HepG2 (cell line): ENCODE data around the gene ELP1. TPM values are rescaled to one million over a fixed set of nuclear protein-coding genes. Genes with fewer than 3 reads are reported as not detected.

Source experiments
- ATAC-seq: fragments of 200-7000 bp; cut with Tn5 transposase; 3 replicates; pipeline ENCODE4 v1.9.1; 2020; ENCODE audit warnings: mild to moderate bottlenecking, moderate library complexity
- BruUV-seq: library from RNA; stranded (reverse); fragments of 400-500 nt; replicated peaks from 2 replicates; lab custom pipeline; 2021; lab: Mats Ljungman, UMichigan
- CTCF ChIA-PET: fragments of 300-600 bp; formaldehyde crosslinking; extraction: SDS; loops from one replicate; lab custom pipeline; 2021; ENCODE audit warnings: low total read pairs, inconsistent platforms, low intra/inter-chr PET ratio; lab: Yijun Ruan, JAX
- POLR2A ChIA-PET: fragments of 350-600 bp; sonication (Branson Sonifier 250); formaldehyde crosslinking; loops from one replicate; lab custom pipeline; 2020; ENCODE audit warnings: antibody characterized with exemption, inconsistent platforms; lab: Yijun Ruan, JAX
- DNase-seq: peaks from one replicate; pipeline ENCODE4 v3.0.0-alpha.2; 2015; ENCODE audit warnings: low spot score
- FAIRE-seq: peaks from 3 replicates; lab custom pipeline; 2011; peaks lifted over from hg19 to GRCh38; lab: Jason Lieb, UNC
- H2AFZ ChIP-seq: one replicate; pipeline ENCODE4 v1.6.1; 2011; ENCODE audit warnings: low read length, inconsistent platforms
- H3K27ac ChIP-seq: fragments of 300-600 bp; 3 replicates; pipeline ENCODE4 v1.8.0; 2011; ENCODE audit warnings: mixed run types, mild to moderate bottlenecking, mixed read lengths, low read length, inconsistent platforms; ENCODE audit not compliant: insufficient read depth; ENCODE audit errors: extremely low read length
- H3K27me3 ChIP-seq, 2 experiments: fragments of 200-600 bp in 1 of 2; 2 replicates in 1 of 2; 3 replicates in 1 of 2; pipeline versions ENCODE4 v1.6.0 to v1.8.0; 2011; ENCODE audit warnings: low read length in 2 of 2, mild to moderate bottlenecking in 2 of 2, moderate library complexity in 2 of 2, inconsistent platforms in 1 of 2; ENCODE audit not compliant: insufficient read depth in 2 of 2, control insufficient read depth in 1 of 2
- H3K36me3 ChIP-seq, 2 experiments: fragments of 200-600 bp in 1 of 2; replicated peaks in 1 of 2; 2 replicates in 1 of 2; 3 replicates in 1 of 2; pipeline versions ENCODE4 v1.5.1 to v1.8.0; 2011; ENCODE audit warnings: low read length in 2 of 2, inconsistent platforms in 1 of 2; ENCODE audit not compliant: insufficient read depth in 2 of 2, control insufficient read depth in 1 of 2
- H3K4me1 ChIP-seq: 2 replicates; pipeline ENCODE4 v1.5.1; 2012; ENCODE audit warnings: low read length, inconsistent platforms; ENCODE audit not compliant: insufficient read depth
- H3K4me2 ChIP-seq: 2 replicates; pipeline ENCODE4 v1.6.0; 2011; ENCODE audit warnings: low read depth, low read length, inconsistent platforms
- H3K4me3 ChIP-seq, 3 experiments: fragments of 200-600 bp in 1 of 3; sonication (generic), shearing (Covaris generic) in 1 of 3; replicated peaks in 1 of 3; 2 replicates each; pipeline ENCODE4 v1.5.1; 2011 to 2016; ENCODE audit warnings: low read length in 3 of 3, inconsistent platforms in 2 of 3, low read depth in 2 of 3, mild to moderate bottlenecking in 2 of 3, control low read depth in 1 of 3, mixed read lengths in 1 of 3; ENCODE audit not compliant: insufficient read depth in 1 of 3
- H3K79me2 ChIP-seq: one replicate; pipeline ENCODE4 v1.6.1; 2011; ENCODE audit warnings: low read length, inconsistent platforms; ENCODE audit not compliant: insufficient read depth
- H3K9ac ChIP-seq: 2 replicates; pipeline ENCODE4 v1.6.0; 2011; ENCODE audit warnings: mild to moderate bottlenecking, low read depth, low read length, inconsistent platforms; ENCODE audit not compliant: insufficient read depth
- H3K9me3 ChIP-seq: 2 replicates; pipeline ENCODE4 v1.5.1; 2012; ENCODE audit warnings: mild to moderate bottlenecking, low read length
- H4K20me1 ChIP-seq: 2 replicates; pipeline ENCODE4 v1.6.0; 2011; ENCODE audit warnings: inconsistent platforms, mild to moderate bottlenecking, low read length, moderate library complexity; ENCODE audit not compliant: insufficient read depth
- AKNA ChIP-seq: sonication (generic); formaldehyde crosslinking; IDR thresholded peaks from 2 replicates; pipeline ENCODE4 v1.4.0; 2020; ENCODE audit warnings: missing genetic modification reagents, borderline replicate concordance
- FOXJ3 ChIP-seq: sonication (generic); formaldehyde crosslinking; IDR thresholded peaks from 2 replicates; pipeline ENCODE4 v1.4.0; 2020; ENCODE audit warnings: missing genetic modification reagents, mild to moderate bottlenecking, borderline replicate concordance
- IKZF1 ChIP-seq: fragments of 450-650 bp; IDR thresholded peaks from 2 replicates; pipeline ENCODE4 v1.7.1; 2016
- IKZF4 ChIP-seq: sonication (generic); formaldehyde crosslinking; IDR thresholded peaks from 2 replicates; pipeline ENCODE4 v1.5.1; 2020; ENCODE audit warnings: borderline replicate concordance, mild to moderate bottlenecking, low read depth, missing genetic modification reagents; ENCODE audit errors: not compliant biosample characterization
- KDM6A ChIP-seq: IDR thresholded peaks from 2 replicates; pipeline ENCODE4 v1.6.1; 2016; ENCODE audit warnings: low read depth
- KLF11 ChIP-seq: IDR thresholded peaks from 2 replicates; pipeline ENCODE4 v1.6.1; 2016; ENCODE audit warnings: missing compliant biosample characterization
- KLF15 ChIP-seq: sonication (generic); formaldehyde crosslinking; IDR thresholded peaks from 2 replicates; pipeline ENCODE4 v1.8.1; 2023; ENCODE audit warnings: borderline replicate concordance, mild to moderate bottlenecking, inconsistent platforms, missing genetic modification reagents, mixed read lengths
- MLX ChIP-seq: IDR thresholded peaks from 2 replicates; pipeline ENCODE4 v1.6.1; 2016
- PHF21A ChIP-seq: sonication (generic); formaldehyde crosslinking; IDR thresholded peaks from 2 replicates; pipeline ENCODE4 v1.5.0; 2020; ENCODE audit warnings: mild to moderate bottlenecking, missing genetic modification reagents
- RCOR2 ChIP-seq: IDR thresholded peaks from 2 replicates; pipeline ENCODE4 v1.6.1; 2016; ENCODE audit warnings: missing biosample characterization, missing genetic modification reagents
- SAFB2 ChIP-seq: sonication (generic); formaldehyde crosslinking; IDR thresholded peaks from 2 replicates; pipeline ENCODE4 v1.5.1; 2020; ENCODE audit warnings: missing genetic modification reagents, low read depth, mild to moderate bottlenecking, borderline replicate concordance
- U2AF1 ChIP-seq: fragments of 200-400 bp; formaldehyde crosslinking; optimal IDR thresholded peaks from 2 replicates; pipeline ENCODE3; 2017; ENCODE audit warnings: mild to moderate bottlenecking, low read depth, low read length
- ZBTB21 ChIP-seq: sonication (generic); formaldehyde crosslinking; IDR thresholded peaks from 2 replicates; pipeline ENCODE4 v1.4.0; 2020; ENCODE audit warnings: missing genetic modification reagents
- ZNF556 ChIP-seq: sonication (generic); formaldehyde crosslinking; IDR thresholded peaks from 2 replicates; pipeline ENCODE4 v1.4.0; 2020; ENCODE audit warnings: mild to moderate bottlenecking, missing genetic modification reagents, borderline replicate concordance
- ZNF768 ChIP-seq: sonication (generic); formaldehyde crosslinking; IDR thresholded peaks from 2 replicates; pipeline ENCODE4 v1.4.0; 2020; ENCODE audit warnings: missing genetic modification reagents
- ZNF800 ChIP-seq: sonication (generic); formaldehyde crosslinking; IDR thresholded peaks from 2 replicates; pipeline ENCODE4 v1.4.0; 2020; ENCODE audit warnings: missing genetic modification reagents
- ZNF816 ChIP-seq: sonication (generic); formaldehyde crosslinking; IDR thresholded peaks from 2 replicates; pipeline ENCODE4 v1.8.0; 2022; ENCODE audit warnings: missing genetic modification reagents, mild to moderate bottlenecking, borderline replicate concordance
- ZSCAN12 ChIP-seq: sonication (generic); formaldehyde crosslinking; IDR thresholded peaks from 2 replicates; pipeline ENCODE4 v1.9.0; 2021; ENCODE audit warnings: mild to moderate bottlenecking, missing genetic modification reagents
- WGBS: methylation state at CpG from one replicate; pipeline ENCODE4 v1.1.6; 2017; ENCODE audit warnings: low lambda C conversion rate; 5-methylcytosine and 5-hydroxymethylcytosine counted together
- in situ Hi-C: cut with HindIII; loops from 2 replicates; pipeline ENCODE4 v1.10.0; 2017; ENCODE audit warnings: low pct_unique_long_range_greater_than_20kb; ENCODE audit not compliant: extremely low pct_ligation_motif_present
- intact Hi-C: fragments of 100-400 bp; cut with micrococcal nuclease; formaldehyde crosslinking; loops from one replicate; pipeline ENCODE4 v1.10.0; 2022; ENCODE audit not compliant: unreplicated experiment
- polyA plus RNA-seq, 8 experiments: library from polyadenylated mRNA; depleted of rRNA in 3 of 8; stranded (reverse) in 7 of 8; unstranded in 1 of 8; fragments of >200 nt; fragmentation: Illumina TruSeq in 4 of 8; extraction: Trizol in 4 of 8; gene quantifications; 2 replicates each; pipeline versions ENCODE4 v1.2.1 to v1.2.3, GENCODE V29; 2011 to 2016; ENCODE audit warnings: low read depth in 4 of 8, missing spikeins in 1 of 8, mixed read lengths in 1 of 8; ENCODE audit not compliant: insufficient read depth in 1 of 8
- total RNA-seq, 5 experiments: library from RNA; depleted of rRNA; stranded (reverse); fragments of >200 nt; fragmentation: Illumina TruSeq; extraction: Trizol; gene quantifications; 2 replicates each; pipeline ENCODE4 v1.2.3, GENCODE V29; 2016; ENCODE audit warnings: low read depth in 1 of 5

The ELP1 gene
- total and polyA plus RNA-seq, 2 of the 13 experiments (the other 11 are each of a cell fraction or from before 2014, with no cell fraction given): 157 to 275 TPM

DNA sequence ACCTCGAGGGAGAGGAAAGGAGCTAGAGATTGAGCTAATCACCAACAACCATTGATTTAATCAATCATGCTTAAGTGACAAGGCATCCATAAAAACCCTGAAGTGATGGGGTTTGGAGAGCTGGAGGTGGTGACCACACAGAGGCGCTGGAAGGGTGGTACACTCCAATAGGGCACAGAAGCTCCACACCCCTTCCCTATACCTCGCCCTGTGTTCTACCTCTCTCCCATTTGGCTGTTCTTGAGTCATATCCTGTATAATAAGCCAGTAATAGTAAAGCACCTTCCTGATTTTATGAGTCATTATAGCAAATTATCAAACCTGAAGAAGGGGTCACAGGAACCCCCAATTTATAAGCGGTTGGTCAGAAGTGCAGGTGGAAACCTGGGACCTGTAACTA lies 96.4 kb downstream of the ELP1 start (continued):
- no peak for TF ChIP-seq AKNA (CRISPR knock-in tag)
- TF ChIP-seq, all 625 proteins: peak for 0

GRCh38 chr9:108836781-108837180 lies 97.1 kb downstream of the ELP1 start:
- in situ Hi-C loops (no loop called here), intact Hi-C loops (no loop called here)
- no peak for ATAC-seq
- ChIA-PET POLR2A (interaction anchor here (1.4 kb wide), 1 partner anchor 61 kb away, joined by 6 read pairs; no protein-coding TSS in a partner anchor), CTCF (no interaction called here)
- H3K9ac ChIP-seq: no peak overlapping the region
- H3K4me2 ChIP-seq: no peak overlapping the region
- 53% methylated on average over 5 of the region's 5 CpGs for WGBS
- BruUV-seq: no TSS peak
- DNase-seq: no peak
- no peak overlapping the region for H2AFZ ChIP-seq
- H4K20me1 ChIP-seq: no peaks in the 10 kb centered on the region
- H3K9me3 ChIP-seq: no peaks in the 10 kb centered on the region
- H3K4me1 ChIP-seq: peaks cover 32% of the 10 kb centered on the region
- no peak overlapping the region for H3K27ac ChIP-seq
- no peaks in the 10 kb centered on the region for H3K27me3 ChIP-seq
- no peak for FAIRE-seq
- no peak overlapping the region for H3K4me3 ChIP-seq
- no peaks in the 10 kb centered on the region for H3K79me2 ChIP-seq
- no peaks in the 10 kb centered on the region for H3K36me3 ChIP-seq
- no peak for TF ChIP-seq ZNF768 (CRISPR knock-in tag)
- TF ChIP-seq IKZF1: no peak
- TF ChIP-seq ZNF800: no peak
- no peak for TF ChIP-seq ZNF556 (CRISPR knock-in tag)
- no peak for TF ChIP-seq ZSCAN12 (CRISPR knock-in tag)
- TF ChIP-seq KDM6A (CRISPR knock-in tag): no peak
- TF ChIP-seq KLF11 (CRISPR knock-in tag): no peak
- TF ChIP-seq U2AF1: no peak
- TF ChIP-seq KLF15 (CRISPR knock-in tag): no peak
- TF ChIP-seq FOXJ3: no peak
- no peak for TF ChIP-seq PHF21A
- TF ChIP-seq IKZF4 (CRISPR knock-in tag): no peak
- TF ChIP-seq ZNF816 (CRISPR knock-in tag): no peak
- TF ChIP-seq RCOR2 (CRISPR knock-in tag): no peak
- no peak for TF ChIP-seq SAFB2
- TF ChIP-seq MLX (CRISPR knock-in tag): no peak
- no peak for TF ChIP-seq ZBTB21 (CRISPR knock-in tag)
